Left ventricle myocardium inferior (tissue), 1 donor: ENCODE measurements around the gene ALOX12. TPM values are rescaled to one million over a fixed set of nuclear protein-coding genes. Genes with fewer than 3 reads are reported as not detected.
"Not testable (repeated sequence)": the region's sequence is repeated elsewhere in the genome, so short reads cannot be mapped to it uniquely, and the experiment has no call there.

Source experiments
- DNase-seq: peaks from one replicate; pipeline ENCODE4 v3.0.0-alpha.2; 2020
- H3K27ac ChIP-seq: fragments of 200-600 bp; replicated peaks from 2 replicates; pipeline ENCODE4 v1.8.0; 2021
- H3K27me3 ChIP-seq: fragments of 200-600 bp; 2 replicates; pipeline ENCODE4 v1.8.0; 2021; ENCODE audit warnings: low read depth
- H3K36me3 ChIP-seq: fragments of 200-600 bp; 2 replicates; pipeline ENCODE4 v1.8.0; 2021
- H3K4me1 ChIP-seq: fragments of 200-600 bp; 2 replicates; pipeline ENCODE4 v1.8.0; 2021
- H3K4me3 ChIP-seq: fragments of 200-600 bp; 2 replicates; pipeline ENCODE4 v1.8.0; 2021; ENCODE audit warnings: mild to moderate bottlenecking, moderate library complexity
- H3K9me3 ChIP-seq: fragments of 200-600 bp; replicated peaks from 2 replicates; pipeline ENCODE4 v1.8.0; 2021
- CTCF ChIP-seq: fragments of 200-600 bp; IDR thresholded peaks from 2 replicates; pipeline ENCODE4 v1.8.0; 2021; ENCODE audit warnings: antibody characterized with exemption, mild to moderate bottlenecking, borderline replicate concordance
- intact Hi-C: fragments of 100-400 bp; cut with micrococcal nuclease; formaldehyde crosslinking; loops from one replicate; pipeline ENCODE4 v1.11.0; 2022
- long read RNA-seq: library from polyadenylated mRNA; unstranded; transcript quantifications from one replicate; pipeline ENCODE4 v2.0.0, GENCODE V29; 2021
- total RNA-seq: library from RNA; stranded (reverse); fragmentation: NEBNext Ultra II Directional; extraction: Animal tissue kit (Norgen Biotek cat#: 25700); gene quantifications from one replicate; pipeline ENCODE4 v1.2.1, GENCODE V29; 2021
- donor health status: DM: no; HTN: yes; CAD: no; lungs with severe emphysema.

ALOX12 gene, protein sequence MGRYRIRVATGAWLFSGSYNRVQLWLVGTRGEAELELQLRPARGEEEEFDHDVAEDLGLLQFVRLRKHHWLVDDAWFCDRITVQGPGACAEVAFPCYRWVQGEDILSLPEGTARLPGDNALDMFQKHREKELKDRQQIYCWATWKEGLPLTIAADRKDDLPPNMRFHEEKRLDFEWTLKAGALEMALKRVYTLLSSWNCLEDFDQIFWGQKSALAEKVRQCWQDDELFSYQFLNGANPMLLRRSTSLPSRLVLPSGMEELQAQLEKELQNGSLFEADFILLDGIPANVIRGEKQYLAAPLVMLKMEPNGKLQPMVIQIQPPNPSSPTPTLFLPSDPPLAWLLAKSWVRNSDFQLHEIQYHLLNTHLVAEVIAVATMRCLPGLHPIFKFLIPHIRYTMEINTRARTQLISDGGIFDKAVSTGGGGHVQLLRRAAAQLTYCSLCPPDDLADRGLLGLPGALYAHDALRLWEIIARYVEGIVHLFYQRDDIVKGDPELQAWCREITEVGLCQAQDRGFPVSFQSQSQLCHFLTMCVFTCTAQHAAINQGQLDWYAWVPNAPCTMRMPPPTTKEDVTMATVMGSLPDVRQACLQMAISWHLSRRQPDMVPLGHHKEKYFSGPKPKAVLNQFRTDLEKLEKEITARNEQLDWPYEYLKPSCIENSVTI
- total RNA-seq, result not detected
- long read RNA-seq, result 0 reads

- Histone ChIP-seq H3K4me1 (peaks cover 19% of the 10 kb centered on the region), H3K4me3 (peak within 1 kb of the TSS; percentile 56), H3K36me3 (peaks cover 26% of the 10 kb centered on the region), H3K27ac (no peak within 1 kb of the TSS), H3K9me3 (no peaks in the 10 kb centered on the region), H3K27me3 (no peaks in the 10 kb centered on the region)
- DNase-seq, result no peak
- intact Hi-C loops, result no loop called here
- TF ChIP-seq CTCF, result no peak
Measured at GRCh38 chr17:6995500-6996255, at the start of gene ALOX12. ALOX12 (plus strand) TSS chr17:6996049; CDS start chr17:6996118, 69 bp downstream.

GRCh38 chr17:6947745-6948144 is 48.1 kb upstream of the ALOX12 start:
- intact Hi-C loops, result no loop called here
- no peak for TF ChIP-seq CTCF
- no peaks in the 10 kb centered on the region for H3K36me3 ChIP-seq
- H3K4me3 ChIP-seq, result no peak overlapping the region
- DNase-seq, result no peak
- peaks cover 7% of the 10 kb centered on the region for H3K4me1 ChIP-seq
- H3K27me3 ChIP-seq, result no peaks in the 10 kb centered on the region
- H3K9me3 ChIP-seq, result no peaks in the 10 kb centered on the region
- no peak overlapping the region for H3K27ac ChIP-seq

- no peaks in the 10 kb centered on the region for H3K9me3 ChIP-seq
- no peaks in the 10 kb centered on the region for H3K36me3 ChIP-seq
- intact Hi-C loops, result no loop called here
- no peak for DNase-seq
- no peak overlapping the region for H3K4me3 ChIP-seq
- H3K4me1 ChIP-seq, result peaks cover 7% of the 10 kb centered on the region
- peak overlapping the region; percentile 40 for H3K27ac ChIP-seq
- no peaks in the 10 kb centered on the region for H3K27me3 ChIP-seq
- TF ChIP-seq CTCF, result no peak
Measured at GRCh38 chr17:6948562-6948961, 47.3 kb upstream of the ALOX12 start.

- no peaks in the 10 kb centered on the region for H3K27me3 ChIP-seq
- no peak for DNase-seq
- no peaks in the 10 kb centered on the region for H3K36me3 ChIP-seq
- no peak for TF ChIP-seq CTCF
- intact Hi-C loops, result no loop called here
- H3K27ac ChIP-seq, result peak overlapping the region; percentile 40
- H3K4me1 ChIP-seq, result peaks cover 7% of the 10 kb centered on the region
- H3K9me3 ChIP-seq, result no peaks in the 10 kb centered on the region
- no peak overlapping the region for H3K4me3 ChIP-seq
Measured at GRCh38 chr17:6948976-6949375, 46.9 kb upstream of the ALOX12 start.

DNA sequence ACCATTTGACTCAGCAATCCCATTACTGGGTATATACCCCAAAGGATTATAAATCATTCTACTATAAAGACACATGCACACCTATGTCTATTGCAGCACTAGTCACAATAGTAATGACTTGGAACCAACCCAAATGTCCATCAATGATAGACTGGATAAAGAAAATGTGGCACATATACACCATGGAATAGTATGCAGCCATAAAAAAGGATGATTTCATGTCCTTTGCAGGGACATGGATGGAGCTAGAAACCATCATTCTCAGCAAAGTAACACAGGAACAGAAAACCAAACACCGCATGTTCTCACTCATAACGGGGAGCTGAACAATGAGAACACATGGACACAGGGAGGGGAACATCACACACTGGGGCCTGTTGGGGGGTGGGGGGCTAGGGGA is 44.9 kb upstream of the ALOX12 start:
- H3K36me3 ChIP-seq, intact Hi-C loops, DNase-seq, H3K27ac ChIP-seq, H3K4me1 ChIP-seq, H3K9me3 ChIP-seq, H3K27me3 ChIP-seq, H3K4me3 ChIP-seq: not testable (repeated sequence)
